Type B pancreatic cell (in vitro differentiated cells): Measurements from ENCODE around the gene HCST. TPM values are rescaled to one million over a fixed set of nuclear protein-coding genes. Genes with fewer than 3 reads are reported as not detected.
"Not testable (repeated sequence)": the region's sequence is repeated elsewhere in the genome, so short reads cannot be mapped to it uniquely, and the experiment has no call there.

Source experiments
- DNase-seq: peaks from one replicate; pipeline ENCODE4 v3.0.0; 2021; ENCODE audit warnings: mixed read lengths; ENCODE audit not compliant: unreplicated experiment; ENCODE audit errors: extremely low spot score
- H3K27ac Mint-ChIP-seq: 2 replicates; pipeline ENCODE4 v1.8.0; 2021; ENCODE audit warnings: mild to moderate bottlenecking, mixed read lengths
- H3K27me3 Mint-ChIP-seq: 2 replicates; pipeline ENCODE4 v1.8.0; 2021; ENCODE audit warnings: mixed read lengths
- H3K36me3 Mint-ChIP-seq: 2 replicates; pipeline ENCODE4 v1.8.0; 2021; ENCODE audit warnings: mixed read lengths
- H3K4me1 Mint-ChIP-seq: one replicate; pipeline ENCODE4 v1.8.0; 2021; ENCODE audit warnings: mixed read lengths; ENCODE audit not compliant: unreplicated experiment
- H3K4me3 Mint-ChIP-seq: 2 replicates; pipeline ENCODE4 v1.8.0; 2021; ENCODE audit warnings: mild to moderate bottlenecking, mixed read lengths
- H3K9me3 Mint-ChIP-seq: 2 replicates; pipeline ENCODE4 v1.8.0; 2021; ENCODE audit warnings: mixed read lengths
- total RNA-seq: library from RNA; stranded (reverse); gene quantifications from 2 replicates; pipeline ENCODE4 v1.2.1, GENCODE V29; 2021; ENCODE audit warnings: low replicate concordance
- TF ChIP-seq, protein P1 (sequence below): fragments of 200-600 bp; sonication (generic); conservative IDR thresholded peaks from 2 replicates; pipeline ENCODE4 v1.5.0; 2021; ENCODE audit warnings: antibody characterized with exemption, mild to moderate bottlenecking

The HCST gene
- total RNA-seq, 1 donor from 2014 or later = 1.3 TPM

DNA sequence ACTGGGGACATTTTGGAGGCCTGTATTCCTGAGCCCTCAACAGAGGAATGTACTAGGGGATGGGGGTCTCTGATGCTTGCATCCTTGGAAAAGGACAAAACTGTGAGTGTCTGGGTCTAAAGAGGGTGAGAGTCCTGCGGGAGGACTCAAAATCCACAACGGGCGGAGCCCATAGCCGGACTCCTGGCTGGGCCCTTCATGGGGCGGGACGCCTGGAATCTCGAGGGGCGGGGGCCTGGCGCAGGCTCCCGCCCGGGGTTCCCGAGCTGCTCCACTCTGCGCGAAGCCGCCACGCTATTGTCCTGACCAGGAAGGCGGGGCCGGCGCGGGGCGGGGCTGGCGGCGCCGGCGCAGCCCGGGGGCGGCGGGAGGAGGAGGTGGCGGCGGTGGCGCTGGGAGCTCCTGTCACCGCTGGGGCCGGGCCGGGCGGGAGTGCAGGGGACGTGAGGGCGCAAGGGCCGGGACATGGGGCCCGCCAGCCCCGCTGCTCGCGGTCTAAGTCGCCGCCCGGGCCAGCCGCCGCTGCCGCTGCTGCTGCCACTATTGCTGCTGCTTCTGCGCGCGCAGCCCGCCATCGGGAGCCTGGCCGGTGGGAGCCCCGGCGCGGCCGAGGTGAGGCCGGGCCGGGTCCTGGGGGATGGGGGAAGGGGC is 34.0 kb upstream of the HCST start, which contains the start of gene APLP1:
APLP1 (plus strand) TSS at position 403 of the 651 bp plus-strand sequence; CDS start at position 466, 63 bp downstream.
- Mint-ChIP-seq H3K27me3 (peaks cover 23% of the 10 kb centered on the region), H3K4me3 (peak within 1 kb of the TSS; percentile 88), H3K9me3 (no peaks in the 10 kb centered on the region), H3K4me1 (peaks cover 18% of the 10 kb centered on the region), H3K27ac (peak within 1 kb of the TSS; percentile 21), H3K36me3 (no peaks in the 10 kb centered on the region)
- DNase-seq = peak; percentile 80
- TF ChIP-seq, protein P1, sequence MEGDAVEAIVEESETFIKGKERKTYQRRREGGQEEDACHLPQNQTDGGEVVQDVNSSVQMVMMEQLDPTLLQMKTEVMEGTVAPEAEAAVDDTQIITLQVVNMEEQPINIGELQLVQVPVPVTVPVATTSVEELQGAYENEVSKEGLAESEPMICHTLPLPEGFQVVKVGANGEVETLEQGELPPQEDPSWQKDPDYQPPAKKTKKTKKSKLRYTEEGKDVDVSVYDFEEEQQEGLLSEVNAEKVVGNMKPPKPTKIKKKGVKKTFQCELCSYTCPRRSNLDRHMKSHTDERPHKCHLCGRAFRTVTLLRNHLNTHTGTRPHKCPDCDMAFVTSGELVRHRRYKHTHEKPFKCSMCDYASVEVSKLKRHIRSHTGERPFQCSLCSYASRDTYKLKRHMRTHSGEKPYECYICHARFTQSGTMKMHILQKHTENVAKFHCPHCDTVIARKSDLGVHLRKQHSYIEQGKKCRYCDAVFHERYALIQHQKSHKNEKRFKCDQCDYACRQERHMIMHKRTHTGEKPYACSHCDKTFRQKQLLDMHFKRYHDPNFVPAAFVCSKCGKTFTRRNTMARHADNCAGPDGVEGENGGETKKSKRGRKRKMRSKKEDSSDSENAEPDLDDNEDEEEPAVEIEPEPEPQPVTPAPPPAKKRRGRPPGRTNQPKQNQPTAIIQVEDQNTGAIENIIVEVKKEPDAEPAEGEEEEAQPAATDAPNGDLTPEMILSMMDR = no peak

DNA sequence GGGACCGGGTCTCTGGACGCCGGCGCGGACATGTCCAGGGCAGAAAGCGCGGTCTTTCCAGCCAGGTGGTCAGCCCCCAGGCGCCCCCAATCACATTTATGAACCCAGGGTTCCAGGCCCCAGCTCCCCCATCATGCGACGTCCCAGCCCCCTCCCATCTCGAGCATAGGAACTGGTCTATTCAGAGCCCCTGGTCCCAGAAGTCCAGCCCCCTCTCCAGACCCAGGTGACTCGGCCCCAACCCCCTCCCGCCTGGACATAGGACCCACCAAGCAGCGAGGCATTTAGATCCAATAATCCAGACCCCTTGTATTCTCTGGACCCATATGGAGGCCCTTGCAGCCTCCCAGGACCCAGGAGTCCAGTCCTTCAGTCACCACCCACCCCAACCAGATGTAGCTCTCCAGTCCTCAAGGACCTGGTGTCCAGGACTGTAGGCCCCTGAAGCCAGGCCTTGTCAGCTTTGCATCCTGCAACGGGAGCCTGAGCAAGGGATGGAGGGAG is 33.5 kb upstream of the HCST start:
- no peaks in the 10 kb centered on the region for H3K9me3 Mint-ChIP-seq
- H3K4me1 Mint-ChIP-seq = peaks cover 18% of the 10 kb centered on the region
- peaks cover 23% of the 10 kb centered on the region for H3K27me3 Mint-ChIP-seq
- DNase-seq = no peak
- TF ChIP-seq, protein P1 = no peak
- H3K4me3 Mint-ChIP-seq = peak overlapping the region; percentile 88
- H3K36me3 Mint-ChIP-seq = no peaks in the 10 kb centered on the region
- peak overlapping the region; percentile 21 for H3K27ac Mint-ChIP-seq

DNA sequence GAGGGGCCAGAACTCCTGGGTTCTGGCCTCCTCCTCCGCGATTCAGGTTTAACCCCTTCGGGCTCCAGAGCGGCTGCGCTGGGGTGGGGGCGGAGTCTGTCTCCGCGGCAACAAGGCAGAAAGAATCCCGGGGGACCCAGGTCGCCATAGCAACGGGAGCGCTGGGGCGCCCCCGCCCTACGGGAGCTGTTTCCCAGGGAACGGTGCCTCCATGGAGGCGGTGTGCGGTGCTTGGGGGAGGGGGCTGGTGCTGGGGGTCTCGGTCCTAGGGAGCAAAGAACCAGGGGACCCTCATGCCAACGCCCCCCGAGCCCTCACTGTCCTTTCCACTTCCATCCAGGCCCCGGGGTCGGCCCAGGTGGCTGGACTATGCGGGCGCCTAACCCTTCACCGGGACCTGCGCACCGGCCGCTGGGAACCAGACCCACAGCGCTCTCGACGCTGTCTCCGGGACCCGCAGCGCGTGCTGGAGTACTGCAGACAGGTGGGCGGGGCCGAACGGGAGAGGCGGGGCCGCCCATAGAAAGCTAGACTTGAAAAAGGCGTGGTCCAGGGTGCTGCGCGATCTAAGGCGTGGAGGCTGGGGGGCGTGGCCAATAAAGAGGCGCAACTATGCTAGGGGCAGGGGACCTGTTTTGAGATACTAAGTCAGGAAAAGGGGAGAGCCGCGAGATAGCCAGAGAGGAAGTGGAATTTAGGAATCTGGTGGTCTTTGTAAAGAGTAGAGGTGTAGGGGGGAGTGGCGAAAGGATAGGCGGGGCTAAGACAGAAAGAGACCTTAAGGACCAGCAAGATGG is 32.8 kb upstream of the HCST start:
- H3K36me3 Mint-ChIP-seq = no peaks in the 10 kb centered on the region
- H3K9me3 Mint-ChIP-seq = no peaks in the 10 kb centered on the region
- H3K4me1 Mint-ChIP-seq = peaks cover 18% of the 10 kb centered on the region
- peaks cover 23% of the 10 kb centered on the region for H3K27me3 Mint-ChIP-seq
- TF ChIP-seq, protein P1 = no peak
- peak overlapping the region; percentile 88 for H3K4me3 Mint-ChIP-seq
- H3K27ac Mint-ChIP-seq = peak overlapping the region; percentile 40
- peak; percentile 86 for DNase-seq

DNA sequence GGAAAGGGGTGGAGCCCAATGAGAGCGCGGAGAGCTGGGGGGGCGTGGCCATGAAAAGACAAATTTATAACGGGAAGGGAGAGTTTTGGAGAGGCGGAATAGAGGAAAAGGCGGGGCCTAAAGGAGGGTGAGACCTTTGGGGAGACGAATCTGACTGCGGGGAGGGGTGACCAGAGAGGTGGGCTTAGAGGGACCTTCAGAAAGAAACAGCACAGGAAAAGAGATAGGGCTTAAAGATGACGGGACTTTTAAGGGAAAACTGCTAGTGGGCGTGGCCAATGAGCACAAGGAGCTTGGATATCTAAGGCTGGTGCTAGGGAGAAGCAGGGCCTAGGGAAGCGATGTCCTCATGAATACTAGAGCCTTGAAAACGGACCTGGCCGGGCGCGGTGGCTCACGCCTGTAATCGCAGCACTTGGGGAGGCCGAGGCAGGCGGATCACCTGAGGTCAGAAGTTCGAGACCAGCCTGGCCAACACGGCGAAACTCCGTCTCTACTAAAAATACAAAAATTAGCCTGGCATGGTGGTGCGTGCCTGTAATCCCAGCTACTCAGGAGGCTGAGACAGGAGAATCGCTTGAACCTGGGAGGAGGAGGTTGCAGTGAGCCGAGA is 32.1 kb upstream of the HCST start:
- H3K27ac Mint-ChIP-seq = peak overlapping the region; percentile 40
- not testable (repeated sequence) for H3K9me3 Mint-ChIP-seq

DNA sequence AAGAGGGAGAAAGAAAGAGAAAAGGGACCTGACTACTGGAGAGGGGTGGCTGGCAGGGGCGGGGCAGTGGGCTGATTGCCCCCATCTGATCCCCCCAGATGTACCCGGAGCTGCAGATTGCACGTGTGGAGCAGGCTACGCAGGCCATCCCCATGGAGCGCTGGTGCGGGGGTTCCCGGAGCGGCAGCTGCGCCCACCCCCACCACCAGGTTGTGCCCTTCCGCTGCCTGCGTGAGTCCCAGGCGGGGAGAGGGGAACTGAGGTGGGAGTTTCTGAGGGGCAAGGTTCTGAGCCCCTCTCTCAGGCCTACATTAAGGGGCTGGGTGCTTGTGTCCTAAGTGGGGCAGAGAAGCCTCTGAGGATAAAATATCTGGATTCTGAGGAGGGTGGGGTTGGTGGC is 31.5 kb upstream of the HCST start:
- Mint-ChIP-seq H3K4me3 (no peak overlapping the region), H3K36me3 (no peaks in the 10 kb centered on the region), H3K27me3 (peaks cover 19% of the 10 kb centered on the region), H3K9me3 (no peaks in the 10 kb centered on the region), H3K4me1 (peaks cover 18% of the 10 kb centered on the region), H3K27ac (no peak overlapping the region)
- TF ChIP-seq, protein P1 = no peak
- no peak for DNase-seq

More for the DNA sequence above, 32.1 kb upstream of the HCST start:
- not testable (repeated sequence) for H3K36me3 Mint-ChIP-seq, DNase-seq
- Mint-ChIP-seq H3K4me3 (peak overlapping the region; percentile 83), H3K4me1 (peaks cover 18% of the 10 kb centered on the region), H3K27me3 (peaks cover 23% of the 10 kb centered on the region)
